NCI-H128 (cell line): ENCODE results near the gene TRIM3.

Source experiments
- DNase-seq: peaks from one replicate; lab custom pipeline; 2025; ENCODE audit not compliant: unreplicated experiment; lab: John Stamatoyannopoulos, UW

Gene TRIM3

DNA sequence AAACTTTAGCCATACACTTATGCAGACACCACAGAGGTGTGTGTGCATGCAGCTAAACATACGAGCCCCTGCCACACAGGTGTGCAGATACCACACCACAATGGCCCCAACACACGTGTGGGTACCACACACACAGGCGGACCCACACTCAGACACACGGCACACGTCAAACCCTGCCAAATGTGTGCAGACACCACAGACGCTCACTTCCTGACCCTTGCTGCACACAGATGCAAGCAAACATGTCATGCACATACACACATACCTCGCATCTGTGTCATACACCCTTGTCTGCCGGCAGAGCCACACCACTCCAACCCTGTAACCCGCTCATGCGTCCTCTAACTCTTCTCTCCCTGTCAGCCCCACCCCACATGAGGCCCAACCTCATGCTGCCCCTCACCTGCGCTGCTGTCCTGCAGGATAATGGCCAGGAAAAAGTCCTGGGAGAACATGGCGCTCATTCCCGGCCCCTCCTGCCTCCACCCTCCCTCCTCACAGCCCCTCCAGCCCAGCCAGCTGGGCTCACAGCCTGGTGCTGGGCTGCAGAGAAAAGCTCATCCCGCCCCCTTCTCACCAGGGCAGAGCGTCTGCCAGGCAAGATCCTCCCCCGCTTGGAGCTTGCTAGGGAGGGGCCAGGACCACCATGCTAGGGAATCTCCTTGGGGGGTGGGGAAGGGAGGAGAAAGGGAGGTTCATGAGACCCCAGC, 69.2 kb downstream of the TRIM3 start:
- no peak for DNase-seq

DNA sequence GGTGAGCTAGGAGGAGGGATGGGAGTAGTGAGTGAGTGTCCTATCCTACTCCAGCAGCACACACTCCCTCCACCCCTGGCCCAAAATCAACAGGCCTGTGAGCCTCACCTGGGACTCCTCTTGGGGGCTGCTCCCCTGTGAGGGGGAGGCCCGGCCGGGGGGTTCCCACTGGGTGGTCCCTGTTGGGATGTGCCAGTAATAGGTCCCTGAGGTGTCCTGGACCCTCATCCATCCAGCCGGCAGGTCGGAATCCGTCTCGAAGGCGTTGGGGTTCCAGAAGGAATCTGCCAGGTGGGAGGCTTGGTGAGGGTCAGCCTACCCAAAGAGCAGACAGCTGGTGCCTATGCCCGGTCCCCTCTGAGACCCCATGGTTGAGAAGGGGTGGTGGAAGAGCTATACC, 70.2 kb downstream of the TRIM3 start:
- DNase-seq = no peak

DNA sequence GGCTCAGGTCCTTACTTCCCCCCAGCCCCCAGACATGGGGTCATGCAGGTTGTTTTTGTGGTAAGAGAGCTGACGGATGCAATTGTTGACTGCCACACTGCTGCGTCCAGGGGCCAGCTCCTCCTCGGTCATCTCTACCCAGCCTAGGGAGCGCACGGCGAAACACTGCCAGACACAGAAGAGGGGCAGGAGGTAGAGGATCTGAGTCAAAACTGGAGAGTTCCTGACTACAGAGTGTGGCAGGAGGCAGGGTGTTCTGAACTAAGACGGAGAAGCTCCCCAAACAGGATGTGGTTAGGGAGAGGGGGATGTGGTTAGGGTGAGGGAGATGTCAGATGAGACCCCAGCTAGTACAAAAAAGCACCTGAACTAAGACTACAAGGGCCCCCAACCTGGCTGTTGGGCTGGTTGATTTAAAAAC, 71.2 kb downstream of the TRIM3 start:
- no peak for DNase-seq

DNA sequence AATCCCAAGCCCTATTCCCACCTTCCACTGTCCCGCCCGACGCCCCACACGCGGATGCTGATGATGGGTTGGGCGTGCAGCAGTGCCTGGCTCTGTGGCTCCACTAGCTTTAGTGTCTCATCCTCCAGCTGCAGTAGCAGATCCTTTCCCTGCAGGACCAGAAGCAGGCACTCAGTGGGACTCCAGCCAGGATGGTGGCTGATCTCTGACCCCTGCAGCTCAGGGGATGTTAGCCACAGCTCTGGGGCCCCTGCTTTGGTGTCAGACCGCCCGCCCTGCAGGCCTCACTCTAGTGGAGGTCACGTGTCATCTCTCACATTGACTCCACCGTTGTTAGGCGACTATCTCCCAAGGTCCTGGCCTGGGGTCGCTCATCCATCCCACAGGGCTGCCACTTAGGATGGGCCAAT, 71.7 kb downstream of the TRIM3 start:
- no peak for DNase-seq

DNA sequence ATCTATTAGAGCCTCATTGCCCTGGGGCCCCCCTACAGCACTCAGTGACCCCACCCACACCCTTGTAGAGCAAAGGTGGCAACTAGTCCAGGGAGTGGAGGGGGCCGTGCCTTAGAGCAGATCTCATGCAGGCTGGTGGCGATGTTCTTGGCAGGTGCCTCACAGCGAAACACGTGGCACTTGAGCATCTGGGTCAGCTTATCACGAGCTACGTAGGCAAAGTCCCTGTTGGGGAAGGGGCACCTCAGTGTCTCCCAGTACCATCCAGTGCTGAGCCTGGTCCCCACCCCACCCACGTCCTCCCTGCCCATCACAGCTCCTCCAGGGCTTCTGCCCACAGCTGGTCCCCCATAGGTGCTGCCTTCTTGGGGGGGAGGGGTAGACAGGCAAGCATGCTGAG, 72.3 kb downstream of the TRIM3 start:
- no peak for DNase-seq

DNA sequence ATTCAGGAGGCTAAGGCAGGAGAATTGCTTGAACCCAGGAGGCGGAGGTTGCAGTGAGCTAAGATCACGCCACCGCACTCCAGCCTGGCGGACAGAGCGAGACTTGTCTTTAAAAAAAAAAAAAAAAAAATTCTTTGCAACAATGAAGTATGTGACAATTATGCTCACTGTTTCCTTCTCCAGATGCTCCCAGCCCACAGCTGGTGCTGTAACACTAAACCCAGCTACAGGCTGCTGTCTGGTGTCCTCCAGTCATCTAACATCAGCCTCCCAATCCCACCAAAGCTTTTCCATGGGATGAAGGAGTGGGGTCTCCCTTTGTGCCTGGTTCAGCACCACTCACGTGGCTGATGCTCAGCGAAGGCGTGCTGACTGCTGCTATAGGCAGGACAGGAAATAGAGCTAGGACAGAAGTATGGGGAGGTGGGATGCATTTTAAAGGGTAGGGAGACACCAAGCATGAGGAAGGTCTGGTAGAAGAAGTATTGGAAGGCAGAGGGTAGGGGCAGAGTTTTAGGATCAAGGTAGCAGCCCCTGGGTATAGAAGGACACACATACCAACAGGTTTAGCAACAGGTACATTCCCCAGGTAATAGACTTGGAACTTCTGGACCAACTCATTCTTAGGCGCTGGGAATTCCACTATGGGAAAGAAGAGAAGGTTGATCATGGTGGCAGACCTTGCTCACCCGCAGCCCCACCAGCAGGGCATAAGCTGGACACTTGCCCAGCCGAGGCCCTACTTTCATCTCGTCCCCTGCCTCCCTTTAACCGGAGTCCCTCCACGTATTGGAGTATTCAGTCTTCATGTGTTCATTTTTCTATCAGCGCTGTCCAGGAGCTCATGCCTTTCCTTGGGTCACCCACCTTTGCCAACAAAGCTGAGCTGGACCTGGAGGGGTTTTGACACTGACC, 73.1 kb downstream of the TRIM3 start:
- DNase-seq = no peak
